HL-60 (cell line): Measurements from ENCODE around the gene EFL1.

Experiments used
- DNase-seq, 2 experiments: peaks; one replicate each; pipeline ENCODE4 v3.0.0-alpha.2; 2010 to 2020; ENCODE audit warnings: low read depth in 1 of 2, low spot score in 1 of 2
- H3K27ac ChIP-seq: fragments of 250-450 bp; sonication (Bioruptor Pico); replicated peaks from 2 replicates; pipeline ENCODE4 v1.5.1; 2020; ENCODE audit warnings: mild to moderate bottlenecking, moderate library complexity
- H3K27me3 ChIP-seq: fragments of 250-450 bp; sonication (Bioruptor Pico); 2 replicates; pipeline ENCODE4 v1.5.1; 2021; ENCODE audit warnings: mild to moderate bottlenecking, moderate library complexity; ENCODE audit not compliant: insufficient read depth, poor library complexity, severe bottlenecking
- H3K4me3 ChIP-seq: replicated peaks from 2 replicates; pipeline ENCODE4 v1.5.1; 2011; ENCODE audit warnings: mild to moderate bottlenecking, control low read depth, low read length; ENCODE audit not compliant: insufficient read depth
- CTCF ChIP-seq: IDR thresholded peaks from one replicate; pipeline ENCODE4 v1.5.1; 2011; ENCODE audit warnings: low read length, control low read depth, inconsistent platforms; ENCODE audit not compliant: insufficient read depth
- GABPA ChIP-seq: IDR thresholded peaks from 2 replicates; pipeline ENCODE4 v1.6.1; 2012; ENCODE audit warnings: low read depth
- POLR2AphosphoS5 ChIP-seq: IDR thresholded peaks from 2 replicates; pipeline ENCODE4 v1.6.1; 2012; ENCODE audit warnings: low read depth
- REST ChIP-seq: IDR thresholded peaks from 2 replicates; pipeline ENCODE4 v1.6.1; 2012; ENCODE audit warnings: low read depth; ENCODE audit not compliant: insufficient replicate concordance
- SPI1 ChIP-seq: IDR thresholded peaks from 2 replicates; pipeline ENCODE4 v1.6.1; 2012; ENCODE audit warnings: low read depth, mild to moderate bottlenecking, borderline replicate concordance

The EFL1 gene

GRCh38 chr15:82129761-82130160 is 132.8 kb downstream of the EFL1 start:
- no peak for DNase-seq
- TF ChIP-seq GABPA (no peak), SPI1 (no peak), CTCF (no peak), REST (no peak), POLR2AphosphoS5 (no peak)
- Histone ChIP-seq H3K27ac (no peak overlapping the region), H3K27me3 (no peaks in the 10 kb centered on the region), H3K4me3 (no peak overlapping the region)

GRCh38 chr15:82129149-82129692 is 133.3 kb downstream of the EFL1 start:
- TF ChIP-seq SPI1 (no peak), CTCF (no peak), GABPA (no peak), REST (no peak), POLR2AphosphoS5 (no peak)
- Histone ChIP-seq H3K4me3 (no peak overlapping the region), H3K27me3 (no peaks in the 10 kb centered on the region), H3K27ac (no peak overlapping the region)
- no peak for DNase-seq

GRCh38 chr15:82128401-82129148 is 134.0 kb downstream of the EFL1 start:
- DNase-seq = peak in 1 of 2 experiments; percentile 19
- no peak overlapping the region for H3K4me3 ChIP-seq
- no peaks in the 10 kb centered on the region for H3K27me3 ChIP-seq
- H3K27ac ChIP-seq = no peak overlapping the region
- TF ChIP-seq SPI1 = no peak
- TF ChIP-seq REST = no peak
- TF ChIP-seq GABPA = no peak
